Measurements from ENCODE around the gene NTN1.

NTN1 gene

GRCh38 chr17:9266031-9266680 lies 244.8 kb downstream of the NTN1 start:
- no peak for DNase-seq (ENCODE audit: extremely low read depth in 1 of 2, low read depth in 1 of 2)

- no peak for DNase-seq (ENCODE audit: extremely low read depth in 1 of 2, low read depth in 1 of 2)
Measured at GRCh38 chr17:9266697-9267117, 245.4 kb downstream of the NTN1 start.

- DNase-seq (ENCODE audit: extremely low read depth in 1 of 2, low read depth in 1 of 2): no peak
Measured at GRCh38 chr17:9268546-9268945, 247.2 kb downstream of the NTN1 start.

- no peak for DNase-seq (ENCODE audit: extremely low read depth in 1 of 2, low read depth in 1 of 2)
Measured at GRCh38 chr17:9269350-9270035, 248.2 kb downstream of the NTN1 start.

GRCh38 chr17:9270921-9271320 lies 249.6 kb downstream of the NTN1 start:
- DNase-seq (ENCODE audit: extremely low read depth in 1 of 2, low read depth in 1 of 2): no peak

- DNase-seq (ENCODE audit: extremely low read depth in 1 of 2, low read depth in 1 of 2): no peak
Measured at GRCh38 chr17:9271989-9272388, 250.7 kb downstream of the NTN1 start.

GRCh38 chr17:9272501-9273200 lies 251.3 kb downstream of the NTN1 start:
- DNase-seq (ENCODE audit: extremely low read depth in 1 of 2, low read depth in 1 of 2): no peak

GRCh38 chr17:9273428-9274391 lies 252.4 kb downstream of the NTN1 start:
- DNase-seq (ENCODE audit: extremely low read depth in 1 of 2, low read depth in 1 of 2): no peak

GRCh38 chr17:9274973-9275372 lies 253.7 kb downstream of the NTN1 start:
- DNase-seq (ENCODE audit: extremely low read depth in 1 of 2, low read depth in 1 of 2): no peak

GRCh38 chr17:9279893-9280292 lies 258.6 kb downstream of the NTN1 start:
- DNase-seq (ENCODE audit: extremely low read depth in 1 of 2, low read depth in 1 of 2): no peak

GRCh38 chr17:9283909-9284308 lies 262.6 kb downstream of the NTN1 start:
- no peak for DNase-seq (ENCODE audit: extremely low read depth in 1 of 2, low read depth in 1 of 2)

GRCh38 chr17:9284884-9285283 lies 263.6 kb downstream of the NTN1 start:
- DNase-seq (ENCODE audit: extremely low read depth in 1 of 2, low read depth in 1 of 2): no peak

- no peak for DNase-seq (ENCODE audit: extremely low read depth in 1 of 2, low read depth in 1 of 2)
Measured at GRCh38 chr17:9285602-9286427, 264.5 kb downstream of the NTN1 start.

- DNase-seq (ENCODE audit: extremely low read depth in 1 of 2, low read depth in 1 of 2): no peak
Measured at GRCh38 chr17:9286434-9286833, 265.1 kb downstream of the NTN1 start.

- DNase-seq (ENCODE audit: extremely low read depth in 1 of 2, low read depth in 1 of 2): no peak
Measured at GRCh38 chr17:9287306-9287705, 266.0 kb downstream of the NTN1 start.

- DNase-seq (ENCODE audit: extremely low read depth in 1 of 2, low read depth in 1 of 2): no peak
Measured at GRCh38 chr17:9290226-9290613, 268.9 kb downstream of the NTN1 start.

GRCh38 chr17:9291912-9292560 lies 270.7 kb downstream of the NTN1 start:
- peak in 1 of 2 donors; percentile 1 for DNase-seq (ENCODE audit: extremely low read depth in 1 of 2, low read depth in 1 of 2)

GRCh38 chr17:9292561-9292941 lies 271.2 kb downstream of the NTN1 start:
- no peak for DNase-seq (ENCODE audit: extremely low read depth in 1 of 2, low read depth in 1 of 2)

Measured in activated CD8-positive, alpha-beta memory T cell treated with anti-CD3 and anti-CD28 coated beads for 1 hour (primary cell).